ENCODE measurements around the gene SLC16A4. TPM values are rescaled to one million over a fixed set of nuclear protein-coding genes. Genes with fewer than 3 reads are reported as not detected.

Gene SLC16A4
- total RNA-seq, 1 donor from 2014 or later, result 6.4 TPM

GRCh38 chr1:110335265-110335664 is 55.6 kb downstream of the SLC16A4 start:
- no peak overlapping the region for H3K4me3 ChIP-seq
- no peak for TF ChIP-seq POLR2A (IDR thresholded peaks at IDR 0.05)
- no peak for TF ChIP-seq CTCF (IDR thresholded peaks at IDR 0.05)
- TF ChIP-seq POLR2AphosphoS5 (IDR thresholded peaks at IDR 0.05; ENCODE audit: insufficient read depth in 1 of 2, low read depth in 1 of 2), result no peak
- intact Hi-C loops (cut with DNase I), result no loop called here
- no peak overlapping the region for H3K27ac ChIP-seq
- H3K9me3 ChIP-seq, result no peaks in the 10 kb centered on the region
- H3K36me3 ChIP-seq, result no peaks in the 10 kb centered on the region
- peaks cover 16% of the 10 kb centered on the region for H3K4me1 ChIP-seq
- DNase-seq (ENCODE audit: extremely low spot score in 2 of 2), result no peak
- no peaks in the 10 kb centered on the region for H3K27me3 ChIP-seq

- intact Hi-C loops (cut with DNase I), result no loop called here
- H3K4me3 ChIP-seq, result no peak overlapping the region
- H3K27me3 ChIP-seq, result no peaks in the 10 kb centered on the region
- no peaks in the 10 kb centered on the region for H3K9me3 ChIP-seq
- no peak for TF ChIP-seq CTCF (IDR thresholded peaks at IDR 0.05)
- TF ChIP-seq POLR2AphosphoS5 (IDR thresholded peaks at IDR 0.05; ENCODE audit: insufficient read depth in 1 of 2, low read depth in 1 of 2), result no peak
- TF ChIP-seq POLR2A (IDR thresholded peaks at IDR 0.05), result no peak
- H3K36me3 ChIP-seq, result no peaks in the 10 kb centered on the region
- no peak for DNase-seq (ENCODE audit: extremely low spot score in 2 of 2)
- H3K4me1 ChIP-seq, result no peaks in the 10 kb centered on the region
- H3K27ac ChIP-seq, result no peak overlapping the region
Measured at GRCh38 chr1:110328700-110329099, 62.1 kb downstream of the SLC16A4 start.

- Histone ChIP-seq H3K27me3 (no peaks in the 10 kb centered on the region), H3K4me1 (no peaks in the 10 kb centered on the region), H3K36me3 (no peaks in the 10 kb centered on the region), H3K4me3 (no peak overlapping the region), H3K27ac (no peak overlapping the region), H3K9me3 (no peaks in the 10 kb centered on the region)
- TF ChIP-seq POLR2A (IDR thresholded peaks at IDR 0.05) (no peak), POLR2AphosphoS5 (IDR thresholded peaks at IDR 0.05; ENCODE audit: insufficient read depth in 1 of 2, low read depth in 1 of 2) (no peak), CTCF (IDR thresholded peaks at IDR 0.05) (no peak)
- DNase-seq (ENCODE audit: extremely low spot score in 2 of 2), result no peak
- intact Hi-C loops (cut with DNase I), result no loop called here
Measured at GRCh38 chr1:110328274-110328673, 62.6 kb downstream of the SLC16A4 start.

GRCh38 chr1:110326826-110327225 is 64.0 kb downstream of the SLC16A4 start:
- H3K27ac ChIP-seq, result no peak overlapping the region
- intact Hi-C loops (cut with DNase I), result no loop called here
- H3K27me3 ChIP-seq, result no peaks in the 10 kb centered on the region
- DNase-seq (ENCODE audit: extremely low spot score in 2 of 2), result no peak
- no peaks in the 10 kb centered on the region for H3K36me3 ChIP-seq
- no peaks in the 10 kb centered on the region for H3K9me3 ChIP-seq
- no peak for TF ChIP-seq POLR2AphosphoS5 (IDR thresholded peaks at IDR 0.05; ENCODE audit: insufficient read depth in 1 of 2, low read depth in 1 of 2)
- no peak for TF ChIP-seq POLR2A (IDR thresholded peaks at IDR 0.05)
- TF ChIP-seq CTCF (IDR thresholded peaks at IDR 0.05), result no peak
- no peaks in the 10 kb centered on the region for H3K4me1 ChIP-seq
- no peak overlapping the region for H3K4me3 ChIP-seq

- no peak overlapping the region for H3K4me3 ChIP-seq
- no peaks in the 10 kb centered on the region for H3K9me3 ChIP-seq
- intact Hi-C loops (cut with DNase I), result no loop called here
- no peak for DNase-seq (ENCODE audit: extremely low spot score in 2 of 2)
- no peaks in the 10 kb centered on the region for H3K27me3 ChIP-seq
- no peaks in the 10 kb centered on the region for H3K36me3 ChIP-seq
- TF ChIP-seq POLR2A (IDR thresholded peaks at IDR 0.05) (no peak), POLR2AphosphoS5 (IDR thresholded peaks at IDR 0.05; ENCODE audit: insufficient read depth in 1 of 2, low read depth in 1 of 2) (no peak)
- no peaks in the 10 kb centered on the region for H3K4me1 ChIP-seq
- H3K27ac ChIP-seq, result no peak overlapping the region
Measured at GRCh38 chr1:110324667-110325066, 66.2 kb downstream of the SLC16A4 start.

Data from vagina (tissue), 2 donors.